Astrocyte of the spinal cord (primary cell): ENCODE results near the gene LHX2.
"Not testable (repeated sequence)": the region's sequence is repeated elsewhere in the genome, so short reads cannot be mapped to it uniquely, and the experiment has no call there.

ENCODE experiments used
- DNase-seq: peaks from one replicate; pipeline ENCODE4 v3.0.0; 2011; ENCODE audit warnings: low read depth, low spot score
- H3K4me3 ChIP-seq: 2 replicates; pipeline ENCODE4 v1.5.1; 2011; ENCODE audit warnings: low read depth, mild to moderate bottlenecking, low read length, moderate library complexity
- CTCF ChIP-seq: IDR thresholded peaks from 2 replicates; pipeline ENCODE4 v1.5.1; 2012; ENCODE audit warnings: low read depth, mild to moderate bottlenecking, low read length, inconsistent platforms
- in situ Hi-C: cut with HindIII; loops from 2 replicates; pipeline ENCODE4 v1.10.0; 2017; ENCODE audit warnings: low sequenced_read_pairs

LHX2 gene

DNA sequence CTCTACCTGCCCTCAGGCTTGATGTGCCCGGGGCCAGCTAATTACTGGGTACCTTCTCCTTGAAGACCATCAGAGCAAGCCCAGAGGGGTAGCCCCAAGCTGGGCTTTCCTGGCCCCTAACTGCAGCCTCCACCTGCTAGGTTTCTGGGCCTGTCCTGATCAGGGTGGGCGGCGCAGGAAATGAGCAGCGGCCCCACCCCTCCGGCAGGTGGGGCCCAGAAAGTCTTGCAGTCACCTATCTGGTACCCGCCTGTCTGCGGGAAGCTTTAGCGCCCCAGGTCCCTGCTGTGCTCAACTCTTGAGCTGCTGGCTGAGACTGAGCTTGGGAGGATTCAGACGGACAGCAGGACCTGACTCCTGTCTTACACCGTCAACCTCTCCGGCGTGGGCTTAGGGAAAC, 37.1 kb upstream of the LHX2 start:
- no peak for DNase-seq
- H3K4me3 ChIP-seq, result no peak overlapping the region
- in situ Hi-C loops, result no loop called here
- no peak for TF ChIP-seq CTCF

GRCh38 chr9:123975871-123976270, 35.7 kb upstream of the LHX2 start:
- H3K4me3 ChIP-seq, result no peak overlapping the region
- in situ Hi-C loops, result no loop called here
- no peak for DNase-seq
- TF ChIP-seq CTCF, result no peak

- H3K4me3 ChIP-seq, in situ Hi-C loops, DNase-seq: not testable (repeated sequence)
Observed at GRCh38 chr9:123976579-123976978, 35.0 kb upstream of the LHX2 start.

- no peak for DNase-seq
- no peak for TF ChIP-seq CTCF
- in situ Hi-C loops, result no loop called here
- no peak overlapping the region for H3K4me3 ChIP-seq
Observed at GRCh38 chr9:123978981-123979380, 32.6 kb upstream of the LHX2 start.

DNA sequence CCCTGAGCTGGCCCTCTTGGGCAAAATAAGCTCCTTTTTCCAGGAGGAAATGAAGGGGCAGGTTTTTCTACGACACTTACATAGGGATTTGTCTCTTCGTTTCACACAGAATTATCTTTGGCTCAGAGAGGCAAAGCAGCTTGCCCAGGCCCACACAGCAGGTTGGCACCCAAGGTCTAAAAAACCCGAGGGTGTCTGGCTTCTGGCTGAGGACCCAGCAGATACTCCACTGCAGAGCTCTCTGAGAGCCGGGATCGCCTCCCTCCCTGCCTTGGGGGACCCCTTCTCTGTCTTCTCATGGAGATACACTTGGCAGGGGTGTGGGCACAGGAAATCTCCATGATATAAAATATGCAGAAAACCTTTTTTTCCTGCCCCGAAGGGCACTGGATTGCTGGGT, 29.0 kb upstream of the LHX2 start:
- no peak overlapping the region for H3K4me3 ChIP-seq
- in situ Hi-C loops, result no loop called here
- no peak for DNase-seq
- no peak for TF ChIP-seq CTCF

- TF ChIP-seq CTCF, result no peak
- DNase-seq, result no peak
- H3K4me3 ChIP-seq, result no peak overlapping the region
- in situ Hi-C loops, result no loop called here
Observed at GRCh38 chr9:123983047-123983446, 28.5 kb upstream of the LHX2 start.

- no peak for TF ChIP-seq CTCF
- no peak overlapping the region for H3K4me3 ChIP-seq
- DNase-seq, result no peak
- in situ Hi-C loops, result no loop called here
Observed at GRCh38 chr9:123984802-123985201, 26.8 kb upstream of the LHX2 start.
